GM12875 (cell line): ENCODE data around the gene SORCS2.

Experiments
- H3K4me3 ChIP-seq: one replicate; pipeline ENCODE4 v1.5.1; 2011; ENCODE audit warnings: low read depth, low read length, control low read depth
- TF ChIP-seq, protein P1 (sequence below): IDR thresholded peaks from 2 replicates; pipeline ENCODE4 v1.5.1; 2011; ENCODE audit warnings: low read depth, mild to moderate bottlenecking, control low read depth, inconsistent platforms, low read length, moderate library complexity, borderline replicate concordance; ENCODE audit not compliant: insufficient read depth

Gene SORCS2

GRCh38 chr4:7192252-7193029 lies at the start of gene SORCS2:
Gene SORCS2 (plus strand): TSS chr4:7192538.
- H3K4me3 ChIP-seq = no peak within 1 kb of the TSS
- TF ChIP-seq, protein P1, sequence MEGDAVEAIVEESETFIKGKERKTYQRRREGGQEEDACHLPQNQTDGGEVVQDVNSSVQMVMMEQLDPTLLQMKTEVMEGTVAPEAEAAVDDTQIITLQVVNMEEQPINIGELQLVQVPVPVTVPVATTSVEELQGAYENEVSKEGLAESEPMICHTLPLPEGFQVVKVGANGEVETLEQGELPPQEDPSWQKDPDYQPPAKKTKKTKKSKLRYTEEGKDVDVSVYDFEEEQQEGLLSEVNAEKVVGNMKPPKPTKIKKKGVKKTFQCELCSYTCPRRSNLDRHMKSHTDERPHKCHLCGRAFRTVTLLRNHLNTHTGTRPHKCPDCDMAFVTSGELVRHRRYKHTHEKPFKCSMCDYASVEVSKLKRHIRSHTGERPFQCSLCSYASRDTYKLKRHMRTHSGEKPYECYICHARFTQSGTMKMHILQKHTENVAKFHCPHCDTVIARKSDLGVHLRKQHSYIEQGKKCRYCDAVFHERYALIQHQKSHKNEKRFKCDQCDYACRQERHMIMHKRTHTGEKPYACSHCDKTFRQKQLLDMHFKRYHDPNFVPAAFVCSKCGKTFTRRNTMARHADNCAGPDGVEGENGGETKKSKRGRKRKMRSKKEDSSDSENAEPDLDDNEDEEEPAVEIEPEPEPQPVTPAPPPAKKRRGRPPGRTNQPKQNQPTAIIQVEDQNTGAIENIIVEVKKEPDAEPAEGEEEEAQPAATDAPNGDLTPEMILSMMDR = peak; percentile 66

- H3K4me3 ChIP-seq = no peak overlapping the region
- TF ChIP-seq, protein P1 = no peak
These were observed 47.7 kb upstream of the SORCS2 start for GRCh38 chr4:7144374-7145290.

DNA sequence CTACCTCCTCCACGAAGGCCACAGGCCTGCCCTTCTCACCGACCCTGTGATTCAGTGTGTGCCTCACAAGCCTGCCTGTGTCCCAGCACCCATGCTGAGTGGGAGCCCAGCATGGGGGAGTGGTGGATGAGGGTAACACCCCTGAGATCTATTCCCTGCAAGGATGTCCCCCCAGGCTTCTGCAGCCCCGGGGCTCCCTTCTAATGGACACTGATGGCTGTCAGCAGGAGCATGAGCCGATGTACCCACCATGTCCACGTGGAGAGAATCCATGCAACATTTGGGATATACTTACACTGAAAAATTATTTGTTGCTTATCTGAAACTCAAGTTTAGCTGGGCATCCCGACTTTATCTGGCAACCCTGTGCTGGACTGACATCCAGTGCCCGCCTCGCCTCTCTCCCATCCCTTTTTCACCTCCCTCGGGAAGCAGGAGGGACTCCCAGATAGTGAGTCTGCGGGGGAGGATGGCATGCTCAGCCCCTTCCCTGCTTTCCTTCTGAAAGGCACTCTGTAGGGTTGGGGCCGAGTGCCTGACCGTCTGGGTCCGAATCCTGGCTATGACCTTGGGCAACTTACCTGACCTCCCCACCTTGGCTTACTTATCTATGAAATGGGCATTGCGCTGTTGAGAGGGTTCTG lies 46.9 kb upstream of the SORCS2 start:
- TF ChIP-seq, protein P1 = no peak
- H3K4me3 ChIP-seq = no peak overlapping the region

DNA sequence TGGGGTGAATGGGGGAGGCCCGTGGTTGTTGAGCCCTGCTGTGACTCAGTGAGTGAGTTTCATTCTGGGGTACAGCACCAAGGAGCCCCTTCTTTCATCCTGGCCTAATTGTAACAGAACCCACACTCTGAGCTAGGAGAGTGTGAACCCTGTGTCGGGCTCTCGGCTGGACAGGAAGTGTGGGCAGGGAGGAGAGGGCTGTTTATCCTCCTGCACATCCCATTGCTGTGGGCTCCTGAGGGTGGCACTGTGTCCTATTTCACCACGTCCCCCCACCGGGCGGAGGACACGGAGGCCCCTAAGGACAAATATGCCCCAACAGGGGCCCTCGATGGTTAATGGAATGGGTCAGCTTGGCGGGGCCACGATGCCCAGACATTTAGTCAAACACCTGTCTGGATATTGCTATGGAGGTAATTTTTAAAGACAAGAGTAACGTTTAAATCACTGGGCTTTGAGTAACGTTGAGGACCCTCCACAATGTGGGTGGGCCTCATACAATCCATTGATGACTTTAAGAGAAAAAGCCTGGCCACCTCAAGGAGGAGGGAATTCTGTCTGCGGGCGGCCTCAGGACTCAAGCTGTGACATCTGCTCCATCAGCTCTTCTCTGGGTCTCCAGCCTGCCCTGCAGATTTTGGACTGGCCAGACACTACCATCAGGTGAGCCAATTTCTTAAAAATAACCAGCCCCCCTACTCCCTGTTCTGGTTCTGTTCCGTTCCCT lies 46.1 kb upstream of the SORCS2 start:
- TF ChIP-seq, protein P1 = no peak
- H3K4me3 ChIP-seq = no peak overlapping the region

DNA sequence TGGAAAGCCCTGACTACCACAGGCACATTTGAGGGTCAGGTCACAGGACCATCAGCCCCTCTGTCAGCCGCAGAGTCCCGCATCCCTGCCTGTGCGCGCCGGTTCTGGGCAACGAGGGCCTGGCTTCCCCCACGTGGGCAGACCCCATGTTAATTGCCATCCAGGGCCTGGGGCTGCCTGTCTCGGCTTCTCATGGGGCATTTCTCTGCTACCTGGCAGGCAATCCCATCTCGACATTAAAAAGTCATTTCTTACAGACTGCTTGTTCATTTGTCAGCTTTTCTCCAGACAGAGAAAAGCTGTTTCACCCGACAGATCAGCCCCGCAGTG lies 45.6 kb upstream of the SORCS2 start:
- TF ChIP-seq, protein P1 = no peak
- no peak overlapping the region for H3K4me3 ChIP-seq

DNA sequence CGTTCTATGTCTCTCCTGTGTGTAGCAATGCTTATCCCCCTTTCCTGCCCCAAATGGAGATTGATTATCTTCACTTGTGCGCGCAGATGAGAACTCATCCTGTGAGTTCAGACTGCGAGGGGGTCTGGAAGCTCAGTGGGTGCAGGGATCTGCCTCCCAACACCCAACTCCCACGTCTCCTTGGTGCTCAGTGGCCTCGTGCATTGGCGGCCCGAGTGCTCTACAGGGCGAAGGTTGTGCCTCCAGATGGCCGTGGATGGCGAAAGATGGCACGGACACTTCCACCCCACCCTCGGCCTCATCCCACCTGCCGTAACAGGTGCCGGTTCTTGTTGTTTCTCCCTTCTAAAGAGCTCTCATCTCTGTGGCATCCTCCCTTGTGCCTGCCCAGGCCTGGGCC lies 45.1 kb upstream of the SORCS2 start:
- TF ChIP-seq, protein P1 = no peak
- no peak overlapping the region for H3K4me3 ChIP-seq
